ENCODE measurements around the gene HLA-DPB1.

HLA-DPB1 gene

DNA sequence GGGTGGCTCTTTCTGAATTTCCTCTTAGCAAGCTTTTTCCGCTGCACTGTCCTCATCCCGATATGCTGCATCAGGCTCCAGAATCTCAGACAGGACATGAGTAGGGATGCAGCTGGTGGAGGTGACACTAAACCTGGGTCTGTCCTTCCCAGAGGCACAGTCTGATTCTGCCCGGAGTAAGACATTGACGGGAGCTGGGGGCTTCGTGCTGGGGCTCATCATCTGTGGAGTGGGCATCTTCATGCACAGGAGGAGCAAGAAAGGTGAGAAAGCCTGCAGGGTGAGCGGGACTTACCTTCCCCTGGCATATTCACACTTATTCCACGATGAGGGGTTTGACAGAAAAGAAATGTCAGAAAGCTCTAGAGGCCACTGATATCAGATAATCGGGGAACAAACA is 9.8 kb downstream of the HLA-DPB1 start:
- no peak for DNase-seq (ENCODE audit: low spot score)
- TF ChIP-seq, protein P1, sequence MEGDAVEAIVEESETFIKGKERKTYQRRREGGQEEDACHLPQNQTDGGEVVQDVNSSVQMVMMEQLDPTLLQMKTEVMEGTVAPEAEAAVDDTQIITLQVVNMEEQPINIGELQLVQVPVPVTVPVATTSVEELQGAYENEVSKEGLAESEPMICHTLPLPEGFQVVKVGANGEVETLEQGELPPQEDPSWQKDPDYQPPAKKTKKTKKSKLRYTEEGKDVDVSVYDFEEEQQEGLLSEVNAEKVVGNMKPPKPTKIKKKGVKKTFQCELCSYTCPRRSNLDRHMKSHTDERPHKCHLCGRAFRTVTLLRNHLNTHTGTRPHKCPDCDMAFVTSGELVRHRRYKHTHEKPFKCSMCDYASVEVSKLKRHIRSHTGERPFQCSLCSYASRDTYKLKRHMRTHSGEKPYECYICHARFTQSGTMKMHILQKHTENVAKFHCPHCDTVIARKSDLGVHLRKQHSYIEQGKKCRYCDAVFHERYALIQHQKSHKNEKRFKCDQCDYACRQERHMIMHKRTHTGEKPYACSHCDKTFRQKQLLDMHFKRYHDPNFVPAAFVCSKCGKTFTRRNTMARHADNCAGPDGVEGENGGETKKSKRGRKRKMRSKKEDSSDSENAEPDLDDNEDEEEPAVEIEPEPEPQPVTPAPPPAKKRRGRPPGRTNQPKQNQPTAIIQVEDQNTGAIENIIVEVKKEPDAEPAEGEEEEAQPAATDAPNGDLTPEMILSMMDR (conservative IDR thresholded peaks at IDR 0.05; ENCODE audit: low read depth): no peak
- CTCF ChIA-PET: no interaction called here
- POLR2A ChIA-PET (ENCODE audit: low non-redundant PET): no interaction called here
- H3K27ac ChIP-seq: no peak overlapping the region

DNA sequence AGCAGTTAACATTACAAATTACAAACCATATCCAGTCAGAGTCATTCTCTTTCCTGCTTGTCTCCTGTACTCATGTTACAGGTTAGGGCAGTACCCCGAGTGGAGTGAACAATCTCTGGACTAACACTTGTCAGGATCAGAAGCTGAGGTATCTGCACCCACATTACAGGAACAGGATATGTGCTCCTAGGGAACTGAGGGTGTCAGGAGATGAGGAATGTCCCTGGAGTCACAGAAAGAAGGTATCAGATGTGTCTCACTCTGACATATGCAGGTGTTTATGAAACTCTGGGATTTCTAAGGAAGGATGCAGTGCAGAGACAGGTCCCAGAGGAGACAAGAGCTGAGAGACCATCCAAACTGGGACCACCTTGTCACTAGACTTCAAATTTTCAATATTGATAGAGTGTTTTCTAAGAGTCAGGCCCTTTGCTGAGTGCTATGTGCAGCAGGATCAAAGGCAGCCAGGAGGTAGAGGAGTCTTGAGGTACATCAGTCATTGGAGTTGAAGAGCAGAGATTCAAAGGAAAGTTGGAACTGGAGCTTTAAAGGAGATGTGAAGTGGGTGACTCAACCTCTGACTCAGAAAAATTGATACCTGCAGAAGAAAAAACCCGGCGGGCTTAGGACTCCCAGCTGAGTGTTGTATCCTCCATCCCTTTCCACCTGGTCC is 12.6 kb downstream of the HLA-DPB1 start:
- DNase-seq (ENCODE audit: low spot score): peak; percentile 41
- ChIA-PET POLR2A (ENCODE audit: low non-redundant PET) (no interaction called here), CTCF (no interaction called here)
- no peak overlapping the region for H3K27ac ChIP-seq
- TF ChIP-seq, protein P1 (conservative IDR thresholded peaks at IDR 0.05; ENCODE audit: low read depth): no peak

DNA sequence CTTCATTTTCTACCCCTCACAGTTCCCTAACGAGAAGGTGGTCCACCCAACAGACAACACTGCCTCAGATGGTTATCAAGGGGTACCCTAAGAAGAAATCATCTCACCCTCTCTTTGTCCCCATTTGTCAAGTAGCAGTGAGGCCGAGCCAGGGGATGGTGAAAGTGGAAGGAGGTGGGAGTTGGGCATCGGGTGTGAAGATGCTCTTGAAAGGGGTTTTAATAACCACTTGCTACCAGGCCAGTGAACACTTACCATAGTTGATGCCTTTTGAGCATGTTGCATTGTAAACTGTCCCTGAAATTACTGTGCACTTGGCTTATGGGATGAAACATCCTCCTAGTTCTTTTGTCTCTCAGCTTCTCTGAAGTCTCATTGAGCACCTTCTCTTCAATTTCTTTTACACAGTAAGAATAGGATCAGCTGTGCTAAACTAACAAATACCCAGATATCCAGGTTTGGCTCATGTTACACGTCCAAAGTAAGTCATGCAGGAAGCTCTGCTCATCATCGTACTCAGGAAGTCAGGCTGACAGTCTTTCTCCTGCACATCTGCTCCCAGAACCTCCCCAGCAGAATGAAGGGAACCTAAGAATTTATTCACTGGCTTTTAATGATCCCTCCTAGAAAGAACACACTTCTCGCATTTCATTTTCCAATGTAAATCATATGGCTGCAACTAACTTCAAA is 13.3 kb downstream of the HLA-DPB1 start:
- TF ChIP-seq, protein P1 (conservative IDR thresholded peaks at IDR 0.05; ENCODE audit: low read depth): no peak
- DNase-seq (ENCODE audit: low spot score): no peak
- POLR2A ChIA-PET (ENCODE audit: low non-redundant PET): no interaction called here
- CTCF ChIA-PET: no interaction called here
- no peak overlapping the region for H3K27ac ChIP-seq

DNA sequence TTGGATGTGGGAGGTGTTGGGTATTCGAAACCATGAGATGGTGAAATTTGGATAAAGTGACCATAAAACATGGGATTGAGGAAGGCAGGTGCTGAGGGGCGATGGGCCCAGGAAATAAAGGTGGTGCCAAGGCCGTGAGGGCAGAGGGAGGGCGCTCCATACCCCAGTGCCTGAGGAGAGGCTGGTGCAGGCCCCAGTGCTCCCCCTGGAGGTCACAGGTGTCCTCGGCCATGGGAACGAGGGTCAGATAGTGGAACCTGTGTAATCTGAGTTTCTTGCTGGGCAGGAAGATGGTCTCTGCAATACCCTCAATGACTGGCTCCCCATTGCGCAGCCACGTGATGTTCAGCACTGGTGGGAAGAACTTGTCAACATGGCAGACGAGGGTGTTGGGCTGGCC is 16.2 kb downstream of the HLA-DPB1 start:
- ChIA-PET POLR2A (ENCODE audit: low non-redundant PET) (no interaction called here), CTCF (interaction anchor here (0.5 kb wide), 1 partner anchor 340 kb away, joined by 3 read pairs; no protein-coding TSS in a partner anchor)
- no peak overlapping the region for H3K27ac ChIP-seq
- no peak for DNase-seq (ENCODE audit: low spot score)
- TF ChIP-seq, protein P1 (conservative IDR thresholded peaks at IDR 0.05; ENCODE audit: low read depth): no peak

DNA sequence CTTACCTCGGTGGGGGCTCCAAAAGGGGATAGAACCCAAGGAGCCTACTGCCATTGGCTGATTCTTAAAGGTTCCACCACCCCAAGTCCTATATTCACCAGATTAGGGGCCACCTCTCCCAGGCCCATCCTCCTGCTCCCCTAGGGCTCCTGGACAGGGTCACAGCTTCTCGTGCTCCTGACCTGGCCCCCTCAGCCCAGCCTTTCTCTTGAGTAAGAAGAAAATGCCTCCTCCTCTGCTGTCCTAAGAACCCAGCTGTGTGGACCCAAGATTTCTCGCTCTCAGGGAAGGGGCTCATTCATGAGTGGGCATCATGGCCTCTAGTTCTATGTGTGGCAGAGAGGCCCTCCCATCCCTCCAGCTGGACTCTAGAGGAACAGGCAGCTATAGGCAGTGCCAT is 16.6 kb downstream of the HLA-DPB1 start:
- ChIA-PET POLR2A (ENCODE audit: low non-redundant PET) (no interaction called here), CTCF (interaction anchor here (0.5 kb wide), 1 partner anchor 340 kb away, joined by 3 read pairs; no protein-coding TSS in a partner anchor)
- H3K27ac ChIP-seq: no peak overlapping the region

DNA sequence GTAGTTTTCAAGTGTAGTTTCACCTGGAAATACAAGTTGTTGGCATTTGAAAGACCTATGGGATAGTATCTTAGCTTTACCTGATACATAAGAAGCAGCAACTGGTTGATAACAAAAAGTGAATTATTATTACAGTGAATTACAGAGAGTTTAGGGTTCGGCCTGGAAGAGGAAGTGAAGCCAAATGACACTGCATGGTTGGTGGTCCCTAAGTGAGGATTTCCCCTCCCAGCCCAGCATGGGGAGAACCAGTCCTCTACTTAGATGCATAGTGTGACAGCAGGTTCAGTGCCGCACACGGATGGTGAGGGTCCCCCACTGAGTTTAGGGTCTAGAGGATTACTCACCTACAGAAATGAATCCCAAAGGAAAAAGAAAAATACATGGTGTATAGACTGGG is 18.1 kb downstream of the HLA-DPB1 start:
- no peak for DNase-seq (ENCODE audit: low spot score)
- H3K27ac ChIP-seq: no peak overlapping the region
- TF ChIP-seq, protein P1 (conservative IDR thresholded peaks at IDR 0.05; ENCODE audit: low read depth): no peak
- ChIA-PET CTCF (no interaction called here), POLR2A (ENCODE audit: low non-redundant PET) (no interaction called here)

More for the DNA sequence above, 16.6 kb downstream of the HLA-DPB1 start:
- DNase-seq (ENCODE audit: low spot score): no peak
- TF ChIP-seq, protein P1 (conservative IDR thresholded peaks at IDR 0.05; ENCODE audit: low read depth): no peak
